ENCODE results near the gene DIS3L2. TPM values are rescaled to one million over a fixed set of nuclear protein-coding genes. Genes with fewer than 3 reads are reported as not detected.

DIS3L2 gene
- total and polyA plus RNA-seq, 2 of the 8 experiments (the other 6 are each of a cell fraction or from before 2014, with no cell fraction given), result 11.5 to 21.6 TPM

GRCh38 chr2:232184346-232184745 is 222.8 kb downstream of the DIS3L2 start:
- Histone ChIP-seq H4K91ac (replicated peaks; ENCODE audit: insufficient read length, low read length) (no peak overlapping the region), H3K4me2 (ENCODE audit: insufficient read depth in 1 of 2, low read depth in 2 of 2, low read length in 2 of 2) (no peak overlapping the region)
- CTCF ChIA-PET (ENCODE audit: partially characterized antibody), result interaction anchor here (1.5 to 2.4 kb wide), 4 partner anchors 8 to 283 kb away, joined by 3 to 7 read pairs (median 6); no protein-coding TSS in a partner anchor
- TF ChIP-seq EZH2 (IDR thresholded peaks at IDR 0.05; ENCODE audit: low read depth, low read length, severe bottlenecking) (no peak), JUN (IDR thresholded peaks at IDR 0.05; ENCODE audit: low read depth, low read length) (no peak), RXRA (IDR thresholded peaks at IDR 0.05; ENCODE audit: insufficient read depth, low read depth, low read length) (no peak), SP2 (IDR thresholded peaks at IDR 0.05; ENCODE audit: low read length) (no peak), NANOG (IDR thresholded peaks at IDR 0.05; ENCODE audit: insufficient read depth, low read depth, low read length, poor library complexity, severe bottlenecking) (no peak), SRF (IDR thresholded peaks at IDR 0.05; ENCODE audit: low read depth, low read length) (no peak), CBX8 (IDR thresholded peaks at IDR 0.05; ENCODE audit: borderline replicate concordance, low read depth, low read length) (no peak), USF2 (IDR thresholded peaks at IDR 0.05; ENCODE audit: low read length) (no peak), HDAC6 (IDR thresholded peaks at IDR 0.05; ENCODE audit: low read depth, low read length) (no peak)

More at GRCh38 chr2:232184346-232184745, 222.8 kb downstream of the DIS3L2 start:
- Histone ChIP-seq H3K27ac (ENCODE audit: low read depth, low read length) (no peak overlapping the region), H3K23me2 (ENCODE audit: low read depth, low read length) (no peaks in the 10 kb centered on the region), H3K18ac (ENCODE audit: extremely low read depth, low read length) (no peak overlapping the region), H4K8ac (ENCODE audit: extremely low read depth, insufficient read depth, low read length) (no peak overlapping the region), H3K23ac (ENCODE audit: insufficient read length) (no peak overlapping the region), H3K9ac (replicated peaks in 1 of 4; ENCODE audit: extremely low read depth in 1 of 4, low read depth in 3 of 4, low read length in 3 of 4) (no peak overlapping the region; a peak in 1 of 7 replicates), H4K20me1 (replicated peaks in 1 of 2; ENCODE audit: control insufficient read depth in 1 of 2, insufficient read depth in 2 of 2, low read length in 2 of 2) (no peaks in the 10 kb centered on the region), H3K56ac (replicated peaks; ENCODE audit: insufficient read length, low read depth, low read length) (no peak overlapping the region), H2BK12ac (ENCODE audit: low read depth, low read length) (no peak overlapping the region), H3K4me1 (replicated peaks in 1 of 4; ENCODE audit: control insufficient read depth in 3 of 4, insufficient read depth in 4 of 4, low read length in 3 of 4) (peaks cover 0 to 5% (median 0%) of the 10 kb centered on the region in 4 experiments; a peak in 1 of 7 replicates), H3K36me3 (ENCODE audit: control insufficient read depth in 2 of 4, insufficient read depth in 4 of 4, low read length in 3 of 4) (no peaks in the 10 kb centered on the region), H2AK5ac (ENCODE audit: low read depth, low read length) (no peak overlapping the region), H2BK5ac (ENCODE audit: low read depth, low read length) (no peak overlapping the region), H4K5ac (ENCODE audit: insufficient read length, low read depth, low read length) (no peak overlapping the region), H3K9me3 (ENCODE audit: insufficient read depth in 2 of 2, low read depth in 1 of 2, low read length in 1 of 2) (no peaks in the 10 kb centered on the region), H2AFZ (ENCODE audit: low read length) (no peak overlapping the region), H2BK120ac (replicated peaks; ENCODE audit: low read depth, low read length) (no peak overlapping the region), H3K27me3 (replicated peaks in 1 of 4; ENCODE audit: control insufficient read depth in 3 of 4, extremely low read depth in 1 of 4, insufficient read depth in 3 of 4, low read length in 3 of 4) (no peaks in the 10 kb centered on the region), H3K79me1 (ENCODE audit: low read depth, low read length) (no peaks in the 10 kb centered on the region), H2BK20ac (ENCODE audit: low read length) (no peak overlapping the region), H3K4me3 (ENCODE audit: extremely low read depth in 1 of 4, insufficient read depth in 2 of 4, low read depth in 3 of 4, low read length in 4 of 4) (no peak overlapping the region), H3K79me2 (ENCODE audit: control insufficient read depth in 1 of 2, insufficient read depth in 2 of 2, low read length in 2 of 2) (no peaks in the 10 kb centered on the region), H3K14ac (ENCODE audit: insufficient read length) (no peak overlapping the region), H3K4ac (replicated peaks; ENCODE audit: insufficient read length, low read depth, low read length) (no peak overlapping the region), H2BK15ac (ENCODE audit: low read length) (no peak overlapping the region)
- 95% methylated on average over 6 of the region's 6 CpGs; no CpG with 5 or more reads in 1 of the 2 experiments for WGBS, 2 experiments (ENCODE audit: extremely low coverage in 1 of 2, insufficient coverage in 1 of 2, insufficient read length in 1 of 2, insufficient replicate concordance in 2 of 2, low coverage in 1 of 2, low lambda C conversion rate in 2 of 2, missing lambda C conversion rate in 1 of 2)
- DNase-seq (ENCODE audit: low read depth in 1 of 2, low spot score in 2 of 2) (no peak), FAIRE-seq (no peak)
- POLR2A ChIA-PET (ENCODE audit: partially characterized antibody), result no interaction called here

Measured in H1 (cell line).